GM23338 (cell line): Measurements from ENCODE around the gene PRDM10.

Experiments used
- CREB1 ChIP-seq: fragments of 250-450 bp; sonication (Bioruptor Pico); IDR thresholded peaks from 2 replicates; pipeline ENCODE4 v1.5.0; 2020; ENCODE audit warnings: low read depth, mild to moderate bottlenecking, moderate library complexity
- EZH2 ChIP-seq: fragments of 200-600 bp; sonication (generic); IDR thresholded peaks from one replicate; pipeline ENCODE4 v1.8.0; 2017; ENCODE audit warnings: antibody characterized with exemption, mild to moderate bottlenecking, low read depth; ENCODE audit not compliant: unreplicated experiment
- TF ChIP-seq, protein P1 (sequence below), 2 experiments: fragments of 200-600 bp in 1 of 2; sonication (generic) in 1 of 2; conservative IDR thresholded peaks; 2 replicates each; pipeline versions ENCODE4 v1.5.1 to v1.6.1; 2016 to 2017; ENCODE audit warnings: antibody characterized with exemption in 2 of 2, low read depth in 2 of 2, mild to moderate bottlenecking in 2 of 2, moderate library complexity in 1 of 2
- TF ChIP-seq, protein P2 (sequence below): IDR thresholded peaks from one replicate; pipeline ENCODE4 v1.6.1; 2018; ENCODE audit warnings: antibody characterized with exemption; ENCODE audit not compliant: unreplicated experiment

DNA sequence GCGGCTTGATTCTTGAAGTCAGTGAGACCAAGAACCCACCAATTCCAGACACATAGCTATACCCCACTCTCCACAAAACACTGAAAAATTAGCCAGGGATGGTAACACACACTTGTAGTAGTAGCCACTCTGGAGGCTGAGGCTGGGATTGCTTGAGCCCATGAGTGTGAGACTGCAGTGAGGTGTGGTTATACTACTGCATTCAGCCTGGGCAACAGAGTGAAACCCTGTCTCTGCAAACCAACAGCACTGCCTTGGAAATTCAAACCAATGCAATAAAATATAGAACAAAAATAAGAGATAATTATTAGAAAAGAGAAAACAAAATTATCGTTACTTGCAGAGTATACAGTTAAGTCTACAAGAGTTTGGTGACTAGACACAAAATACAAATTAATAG, 20.2 kb upstream of the PRDM10 start:
- TF ChIP-seq EZH2 = no peak
- TF ChIP-seq, protein P1, sequence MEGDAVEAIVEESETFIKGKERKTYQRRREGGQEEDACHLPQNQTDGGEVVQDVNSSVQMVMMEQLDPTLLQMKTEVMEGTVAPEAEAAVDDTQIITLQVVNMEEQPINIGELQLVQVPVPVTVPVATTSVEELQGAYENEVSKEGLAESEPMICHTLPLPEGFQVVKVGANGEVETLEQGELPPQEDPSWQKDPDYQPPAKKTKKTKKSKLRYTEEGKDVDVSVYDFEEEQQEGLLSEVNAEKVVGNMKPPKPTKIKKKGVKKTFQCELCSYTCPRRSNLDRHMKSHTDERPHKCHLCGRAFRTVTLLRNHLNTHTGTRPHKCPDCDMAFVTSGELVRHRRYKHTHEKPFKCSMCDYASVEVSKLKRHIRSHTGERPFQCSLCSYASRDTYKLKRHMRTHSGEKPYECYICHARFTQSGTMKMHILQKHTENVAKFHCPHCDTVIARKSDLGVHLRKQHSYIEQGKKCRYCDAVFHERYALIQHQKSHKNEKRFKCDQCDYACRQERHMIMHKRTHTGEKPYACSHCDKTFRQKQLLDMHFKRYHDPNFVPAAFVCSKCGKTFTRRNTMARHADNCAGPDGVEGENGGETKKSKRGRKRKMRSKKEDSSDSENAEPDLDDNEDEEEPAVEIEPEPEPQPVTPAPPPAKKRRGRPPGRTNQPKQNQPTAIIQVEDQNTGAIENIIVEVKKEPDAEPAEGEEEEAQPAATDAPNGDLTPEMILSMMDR (conservative IDR thresholded peaks at IDR 0.05; ENCODE audit: low read depth in 2 of 2) = no peak
- no peak for TF ChIP-seq CREB1 (CRISPR knock-in tag)
- TF ChIP-seq, protein P2, sequence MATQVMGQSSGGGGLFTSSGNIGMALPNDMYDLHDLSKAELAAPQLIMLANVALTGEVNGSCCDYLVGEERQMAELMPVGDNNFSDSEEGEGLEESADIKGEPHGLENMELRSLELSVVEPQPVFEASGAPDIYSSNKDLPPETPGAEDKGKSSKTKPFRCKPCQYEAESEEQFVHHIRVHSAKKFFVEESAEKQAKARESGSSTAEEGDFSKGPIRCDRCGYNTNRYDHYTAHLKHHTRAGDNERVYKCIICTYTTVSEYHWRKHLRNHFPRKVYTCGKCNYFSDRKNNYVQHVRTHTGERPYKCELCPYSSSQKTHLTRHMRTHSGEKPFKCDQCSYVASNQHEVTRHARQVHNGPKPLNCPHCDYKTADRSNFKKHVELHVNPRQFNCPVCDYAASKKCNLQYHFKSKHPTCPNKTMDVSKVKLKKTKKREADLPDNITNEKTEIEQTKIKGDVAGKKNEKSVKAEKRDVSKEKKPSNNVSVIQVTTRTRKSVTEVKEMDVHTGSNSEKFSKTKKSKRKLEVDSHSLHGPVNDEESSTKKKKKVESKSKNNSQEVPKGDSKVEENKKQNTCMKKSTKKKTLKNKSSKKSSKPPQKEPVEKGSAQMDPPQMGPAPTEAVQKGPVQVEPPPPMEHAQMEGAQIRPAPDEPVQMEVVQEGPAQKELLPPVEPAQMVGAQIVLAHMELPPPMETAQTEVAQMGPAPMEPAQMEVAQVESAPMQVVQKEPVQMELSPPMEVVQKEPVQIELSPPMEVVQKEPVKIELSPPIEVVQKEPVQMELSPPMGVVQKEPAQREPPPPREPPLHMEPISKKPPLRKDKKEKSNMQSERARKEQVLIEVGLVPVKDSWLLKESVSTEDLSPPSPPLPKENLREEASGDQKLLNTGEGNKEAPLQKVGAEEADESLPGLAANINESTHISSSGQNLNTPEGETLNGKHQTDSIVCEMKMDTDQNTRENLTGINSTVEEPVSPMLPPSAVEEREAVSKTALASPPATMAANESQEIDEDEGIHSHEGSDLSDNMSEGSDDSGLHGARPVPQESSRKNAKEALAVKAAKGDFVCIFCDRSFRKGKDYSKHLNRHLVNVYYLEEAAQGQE = no peak
